ENCODE measurements around the gene MCEMP1. TPM values are rescaled to one million over a fixed set of nuclear protein-coding genes. Genes with fewer than 3 reads are reported as not detected.
A peak's percentile ranks its signal among the peaks of the same experiment; 100 is the strongest.

MCEMP1 gene
- total and polyA plus RNA-seq, 2 of the 13 experiments (the other 11 are each of a cell fraction or from before 2014, with no cell fraction given): not detected

- no peak for TF ChIP-seq ZNF484 (CRISPR knock-in tag; IDR thresholded peaks at IDR 0.05; ENCODE audit: borderline replicate concordance, low read depth)
- TF ChIP-seq ZNF234 (CRISPR knock-in tag; conservative IDR thresholded peaks at IDR 0.05): no peak
- peak; percentile 87 for TF ChIP-seq NR2F6 (IDR thresholded peaks at IDR 0.05)
- peak; percentile 86 for TF ChIP-seq NR2F6 (CRISPR knock-in tag; IDR thresholded peaks at IDR 0.05)
- peak; percentile 43; the same call in 1 of the 2 replicates for TF ChIP-seq ZC3H13 (CRISPR knock-in tag; IDR thresholded peaks at IDR 0.05)
- TF ChIP-seq PHF21A (CRISPR knock-in tag; IDR thresholded peaks at IDR 0.05): peak; percentile 92
- TF ChIP-seq ZNF335 (CRISPR knock-in tag; IDR thresholded peaks at IDR 0.05): peak; percentile 74; the same call in 1 of the 2 replicates
- no peak for TF ChIP-seq HES4 (CRISPR knock-in tag; IDR thresholded peaks at IDR 0.05; ENCODE audit: borderline replicate concordance)
- TF ChIP-seq ESRRA (CRISPR knock-in tag; IDR thresholded peaks at IDR 0.05; ENCODE audit: low read depth): no peak
- TF ChIP-seq ZSCAN29 (CRISPR knock-in tag; conservative IDR thresholded peaks at IDR 0.05): peak; percentile 96
- no peak for TF ChIP-seq ZNF10 (CRISPR knock-in tag; IDR thresholded peaks at IDR 0.05; ENCODE audit: borderline replicate concordance, low read depth)
- peak; percentile 52 for TF ChIP-seq SMC3 (IDR thresholded peaks at IDR 0.05; ENCODE audit: low read length)
- peak; percentile 49; the same call in 1 of the 2 replicates for TF ChIP-seq ATF7 (IDR thresholded peaks at IDR 0.05)
- no peak; the same call in 1 of the 2 replicates for TF ChIP-seq ATF7 (CRISPR knock-in tag; IDR thresholded peaks at IDR 0.05)
- peak; percentile 70; the same call in 1 of the 2 replicates for TF ChIP-seq ZNF460 (CRISPR knock-in tag; IDR thresholded peaks at IDR 0.05; ENCODE audit: borderline replicate concordance)
- TF ChIP-seq BHLHE40 (IDR thresholded peaks at IDR 0.05; ENCODE audit: low read length): peak; percentile 60; the same call in 1 of the 2 replicates
- 0 out of 2 replicates have a peak, but pooled peaks have one; percentile 65 for TF ChIP-seq ZFP82 (CRISPR knock-in tag; IDR thresholded peaks at IDR 0.05; ENCODE audit: borderline replicate concordance)
- TF ChIP-seq, protein P1, sequence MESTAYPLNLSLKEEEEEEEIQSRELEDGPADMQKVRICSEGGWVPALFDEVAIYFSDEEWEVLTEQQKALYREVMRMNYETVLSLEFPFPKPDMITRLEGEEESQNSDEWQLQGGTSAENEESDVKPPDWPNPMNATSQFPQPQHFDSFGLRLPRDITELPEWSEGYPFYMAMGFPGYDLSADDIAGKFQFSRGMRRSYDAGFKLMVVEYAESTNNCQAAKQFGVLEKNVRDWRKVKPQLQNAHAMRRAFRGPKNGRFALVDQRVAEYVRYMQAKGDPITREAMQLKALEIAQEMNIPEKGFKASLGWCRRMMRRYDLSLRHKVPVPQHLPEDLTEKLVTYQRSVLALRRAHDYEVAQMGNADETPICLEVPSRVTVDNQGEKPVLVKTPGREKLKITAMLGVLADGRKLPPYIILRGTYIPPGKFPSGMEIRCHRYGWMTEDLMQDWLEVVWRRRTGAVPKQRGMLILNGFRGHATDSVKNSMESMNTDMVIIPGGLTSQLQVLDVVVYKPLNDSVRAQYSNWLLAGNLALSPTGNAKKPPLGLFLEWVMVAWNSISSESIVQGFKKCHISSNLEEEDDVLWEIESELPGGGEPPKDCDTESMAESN (CRISPR knock-in tag; conservative IDR thresholded peaks at IDR 0.05): peak; percentile 79
- no peak for TF ChIP-seq ZNF883 (CRISPR knock-in tag; IDR thresholded peaks at IDR 0.05; ENCODE audit: not compliant biosample characterization)
- peak; percentile 88; the same call in 1 of the 2 replicates for TF ChIP-seq RERE (CRISPR knock-in tag; IDR thresholded peaks at IDR 0.05; ENCODE audit: low read depth)
Observed at GRCh38 chr19:7652061-7652641, 24.7 kb upstream of the MCEMP1 start (continued).

Measured in HepG2 (cell line).